Ectodermal cell (in vitro differentiated cells): ENCODE measurements around the gene SYCE1L.

ENCODE experiments used
- H3K27ac ChIP-seq: 2 replicates; pipeline ENCODE4 v1.7.0; 2013; ENCODE audit warnings: mild to moderate bottlenecking, low read depth, low read length; ENCODE audit not compliant: insufficient read depth, poor library complexity, severe bottlenecking
- H3K27me3 ChIP-seq: 2 replicates; pipeline ENCODE4 v1.7.0; 2013; ENCODE audit warnings: mild to moderate bottlenecking, low read length; ENCODE audit not compliant: insufficient read depth, control insufficient read depth, poor library complexity, severe bottlenecking
- H3K36me3 ChIP-seq: one replicate; pipeline ENCODE4 v1.7.0; 2013; ENCODE audit warnings: low read length; ENCODE audit not compliant: control insufficient read depth, insufficient read depth
- H3K4me1 ChIP-seq: one replicate; pipeline ENCODE4 v1.7.0; 2013; ENCODE audit warnings: low read length; ENCODE audit not compliant: control insufficient read depth, insufficient read depth
- H3K4me3 ChIP-seq: 2 replicates; pipeline ENCODE4 v1.7.0; 2013; ENCODE audit warnings: low read depth, low read length, control low read depth; ENCODE audit not compliant: insufficient read depth
- H3K9me3 ChIP-seq: 2 replicates; pipeline ENCODE4 v1.7.0; 2013; ENCODE audit warnings: mild to moderate bottlenecking, low read length, moderate library complexity; ENCODE audit not compliant: control insufficient read depth
- WGBS, 2 experiments: methylation state at CpG; one replicate each; pipeline ENCODE4 v1.1.7; 2013; ENCODE audit warnings: missing lambda C conversion rate in 2 of 2; 5-methylcytosine and 5-hydroxymethylcytosine counted together

SYCE1L gene

DNA sequence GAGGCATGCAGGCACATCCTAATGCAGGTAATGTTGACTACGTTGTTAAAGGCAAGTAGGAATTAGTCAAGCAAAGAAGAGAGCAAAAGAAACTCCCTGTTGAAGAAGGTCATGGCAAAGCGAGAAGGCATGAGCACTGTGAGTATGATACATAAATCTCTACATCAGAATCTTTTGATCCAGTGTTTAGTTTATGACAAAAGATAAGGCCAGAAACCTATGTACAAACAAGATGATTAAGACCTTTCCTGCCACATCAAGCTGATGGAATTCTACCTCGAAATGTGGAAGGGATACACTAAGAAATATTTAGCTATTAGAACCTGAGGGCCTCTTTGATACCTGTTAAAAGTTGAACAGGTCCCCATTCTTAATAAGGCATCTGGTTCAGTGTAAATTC is 20.2 kb downstream of the SYCE1L start:
- Histone ChIP-seq H3K9me3 (no peaks in the 10 kb centered on the region), H3K27ac (no peak overlapping the region), H3K27me3 (no peaks in the 10 kb centered on the region), H3K36me3 (no peaks in the 10 kb centered on the region), H3K4me1 (no peaks in the 10 kb centered on the region), H3K4me3 (no peak overlapping the region)
- WGBS, 2 experiments = 93 to 95% methylated on average over 3 of the region's 3 CpGs

GRCh38 chr16:77220427-77220826 is 21.2 kb downstream of the SYCE1L start:
- H3K9me3 ChIP-seq = no peaks in the 10 kb centered on the region
- H3K27me3 ChIP-seq = no peaks in the 10 kb centered on the region
- no peaks in the 10 kb centered on the region for H3K36me3 ChIP-seq
- H3K4me3 ChIP-seq = no peak overlapping the region
- H3K4me1 ChIP-seq = no peaks in the 10 kb centered on the region
- WGBS, 2 experiments = 26 to 36% methylated on average over 3 of the region's 3 CpGs
- H3K27ac ChIP-seq = no peak overlapping the region

DNA sequence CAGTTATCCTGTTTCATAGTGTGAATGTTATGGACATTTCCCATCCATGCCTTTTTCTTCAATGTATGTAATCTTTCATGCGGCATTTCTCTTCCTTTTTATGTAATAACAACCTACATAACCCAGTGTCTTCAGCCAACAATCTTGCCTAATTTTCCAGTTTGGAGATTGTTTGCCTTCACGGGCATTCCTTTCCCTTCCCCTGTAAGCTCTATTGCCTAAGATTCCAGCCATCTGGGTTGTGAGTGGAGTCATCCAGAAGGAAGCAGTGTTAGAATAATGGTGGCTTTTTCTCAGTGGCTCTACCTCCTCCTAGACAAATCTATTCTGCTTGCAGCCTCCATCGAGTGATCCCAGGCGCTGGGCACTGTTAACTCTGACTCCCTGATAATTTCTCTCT is 22.3 kb downstream of the SYCE1L start:
- Histone ChIP-seq H3K9me3 (no peaks in the 10 kb centered on the region), H3K27ac (no peak overlapping the region), H3K36me3 (no peaks in the 10 kb centered on the region), H3K27me3 (no peaks in the 10 kb centered on the region), H3K4me1 (no peaks in the 10 kb centered on the region), H3K4me3 (no peak overlapping the region)
- WGBS, 2 experiments = 82 to 98% methylated on average over 4 of the region's 4 CpGs

DNA sequence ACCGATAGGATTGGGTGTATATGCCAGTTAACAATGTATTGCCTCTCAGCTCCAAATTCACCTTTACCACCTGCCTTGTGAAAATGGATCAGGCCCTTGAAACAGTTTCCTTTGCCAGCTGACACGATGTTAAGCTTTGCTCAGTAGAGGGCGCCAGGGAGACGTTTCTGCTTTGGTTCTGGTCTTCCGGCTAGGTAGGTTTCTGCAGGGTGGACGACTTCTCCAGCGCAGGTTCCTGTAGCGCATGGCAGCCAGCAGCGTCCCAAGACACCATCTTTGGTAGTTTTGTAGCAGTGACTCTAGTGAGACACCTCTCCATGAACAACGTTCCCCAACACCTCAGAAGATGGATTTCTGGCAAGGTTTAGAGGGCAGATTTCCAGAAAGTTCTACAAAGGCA is 24.0 kb downstream of the SYCE1L start:
- H3K9me3 ChIP-seq = no peaks in the 10 kb centered on the region
- H3K27ac ChIP-seq = no peak overlapping the region
- no peaks in the 10 kb centered on the region for H3K36me3 ChIP-seq
- 64 to 68% methylated on average over 10 of the region's 10 CpGs for WGBS, 2 experiments
- H3K4me3 ChIP-seq = no peak overlapping the region
- H3K27me3 ChIP-seq = no peaks in the 10 kb centered on the region
- no peaks in the 10 kb centered on the region for H3K4me1 ChIP-seq

DNA sequence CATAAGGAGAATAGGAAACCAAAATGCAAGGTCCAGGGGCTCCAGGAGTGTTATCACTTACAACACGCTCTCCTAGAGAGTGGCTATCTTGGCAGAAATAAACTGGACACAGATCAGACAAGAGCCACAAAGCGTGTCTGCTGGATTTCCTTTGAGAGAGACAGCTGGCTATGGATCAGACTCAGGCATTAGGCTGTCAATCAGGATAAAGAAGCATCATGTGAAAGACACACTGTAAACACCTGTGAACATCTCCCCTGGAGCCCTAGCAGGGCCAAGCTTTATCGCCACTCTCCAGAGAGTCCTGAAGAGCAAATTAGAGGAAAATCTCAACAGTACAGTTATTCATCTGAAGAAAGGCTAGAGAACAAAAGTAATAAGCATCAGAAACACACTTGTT is 26.0 kb downstream of the SYCE1L start:
- Histone ChIP-seq H3K27me3 (no peaks in the 10 kb centered on the region), H3K36me3 (no peaks in the 10 kb centered on the region), H3K4me1 (no peaks in the 10 kb centered on the region), H3K27ac (no peak overlapping the region), H3K4me3 (no peak overlapping the region), H3K9me3 (no peaks in the 10 kb centered on the region)
- 97 to 98% methylated on average over 3 of the region's 3 CpGs for WGBS, 2 experiments

DNA sequence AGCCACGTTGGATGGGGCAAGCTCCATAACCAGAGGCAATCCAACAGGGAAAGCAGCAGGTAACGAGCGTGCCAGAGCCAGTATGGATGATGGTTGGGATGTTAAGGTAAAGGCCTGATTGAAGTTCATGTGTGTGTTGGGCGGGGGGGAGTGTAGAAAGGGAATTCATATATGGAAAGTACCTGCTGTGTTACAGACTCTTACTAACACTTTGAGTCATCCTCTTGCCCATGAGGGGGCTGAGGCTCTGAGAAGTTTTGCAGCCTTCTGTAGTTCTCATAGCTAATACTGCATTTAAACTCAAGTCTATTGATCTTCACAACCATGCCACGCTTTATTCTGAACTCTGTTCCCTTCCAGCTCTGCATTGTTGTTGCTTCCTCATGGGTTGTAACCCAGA is 28.5 kb downstream of the SYCE1L start:
- no peaks in the 10 kb centered on the region for H3K27me3 ChIP-seq
- H3K27ac ChIP-seq = no peak overlapping the region
- no peaks in the 10 kb centered on the region for H3K9me3 ChIP-seq
- no peak overlapping the region for H3K4me3 ChIP-seq
- 90 to 93% methylated on average over 5 of the region's 5 CpGs for WGBS, 2 experiments
- no peaks in the 10 kb centered on the region for H3K36me3 ChIP-seq
- no peaks in the 10 kb centered on the region for H3K4me1 ChIP-seq

DNA sequence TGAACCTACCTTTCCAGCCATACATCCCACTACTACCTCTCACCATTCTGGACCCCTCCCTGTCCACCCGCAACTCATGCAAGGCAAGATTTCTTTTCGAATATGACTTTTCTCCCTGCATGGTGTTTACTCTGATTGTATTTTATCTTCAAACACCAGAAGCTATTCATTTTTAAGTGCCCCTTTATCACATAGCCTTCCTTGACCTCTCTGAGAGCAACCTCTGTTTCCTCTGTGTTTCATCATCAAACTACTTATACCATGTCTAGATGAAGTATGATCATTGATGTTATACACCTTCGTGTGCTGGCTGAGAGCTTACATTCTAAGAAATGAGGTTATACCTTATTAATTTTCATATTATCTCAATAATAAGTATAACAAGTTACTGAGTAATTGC is 31.8 kb downstream of the SYCE1L start:
- H3K4me3 ChIP-seq = no peak overlapping the region
- H3K9me3 ChIP-seq = no peaks in the 10 kb centered on the region
- H3K27me3 ChIP-seq = no peaks in the 10 kb centered on the region
- no peaks in the 10 kb centered on the region for H3K36me3 ChIP-seq
- no peaks in the 10 kb centered on the region for H3K4me1 ChIP-seq
- WGBS, 2 experiments = 94 to 95% methylated on average over 2 of the region's 3 CpGs
- H3K27ac ChIP-seq = no peak overlapping the region

DNA sequence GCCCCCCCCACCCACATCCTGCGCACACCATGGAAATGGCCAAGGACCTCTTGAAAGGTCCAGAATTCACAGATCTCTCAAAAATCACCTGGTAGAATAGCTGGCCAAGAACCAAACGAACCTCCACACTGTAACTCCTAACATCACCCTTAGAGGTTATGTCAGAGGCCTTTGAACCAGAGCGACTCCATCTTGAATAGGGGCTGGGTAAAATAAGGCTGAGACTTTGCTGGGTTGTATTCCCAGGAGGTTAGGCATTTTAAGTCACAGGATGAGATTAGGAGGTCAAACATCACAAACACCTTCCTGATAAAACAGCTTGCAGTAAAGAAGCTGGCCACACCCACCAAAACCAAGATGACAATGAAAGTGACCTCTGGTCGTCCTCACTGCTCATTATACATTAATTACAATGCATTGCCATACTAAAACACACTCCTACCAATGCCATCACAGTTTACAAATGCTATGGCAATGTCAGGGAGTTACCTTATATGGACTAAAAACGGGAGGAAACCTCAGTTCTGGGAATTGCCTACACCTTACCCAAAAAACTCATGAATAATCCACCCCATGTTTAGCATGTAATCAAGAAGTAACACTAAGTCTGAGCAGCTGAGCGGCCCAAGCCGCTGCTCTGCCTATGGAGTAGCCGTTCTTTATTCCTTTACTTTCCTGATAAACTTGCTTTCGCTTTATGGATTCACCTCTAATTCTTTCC is 34.8 kb downstream of the SYCE1L start:
- no peaks in the 10 kb centered on the region for H3K4me1 ChIP-seq
- H3K36me3 ChIP-seq = no peaks in the 10 kb centered on the region
- WGBS, 2 experiments = 87 to 94% methylated on average over 9 of the region's 9 CpGs
- peaks cover 6% of the 10 kb centered on the region for H3K27me3 ChIP-seq
- H3K4me3 ChIP-seq = no peak overlapping the region
- no peaks in the 10 kb centered on the region for H3K9me3 ChIP-seq
- no peak overlapping the region for H3K27ac ChIP-seq

DNA sequence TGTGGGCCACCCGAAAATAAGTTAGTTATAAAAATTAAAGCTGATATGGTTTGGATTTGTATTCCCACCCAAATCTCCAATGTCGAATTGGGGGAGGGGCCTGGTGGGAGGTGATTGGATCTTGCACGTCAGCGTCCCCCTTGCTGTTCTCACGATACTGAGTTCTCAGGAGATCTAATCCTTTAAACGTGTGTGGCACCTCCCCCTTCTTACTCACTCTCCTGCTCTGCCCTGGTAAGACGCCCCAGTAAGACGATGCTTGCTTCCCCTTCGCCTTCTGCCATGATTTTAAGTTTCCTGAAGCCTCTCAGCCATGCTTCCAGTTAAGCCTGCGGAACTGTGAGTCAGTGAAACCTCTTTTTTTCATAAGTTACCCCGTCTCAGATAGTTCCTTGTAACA is 35.4 kb downstream of the SYCE1L start:
- Histone ChIP-seq H3K27me3 (peaks cover 6% of the 10 kb centered on the region), H3K9me3 (no peaks in the 10 kb centered on the region), H3K4me1 (no peaks in the 10 kb centered on the region), H3K36me3 (no peaks in the 10 kb centered on the region), H3K4me3 (no peak overlapping the region), H3K27ac (no peak overlapping the region)
- WGBS, 2 experiments = 62 to 68% methylated on average over 11 of the region's 11 CpGs

- no peak overlapping the region for H3K27ac ChIP-seq
- no peaks in the 10 kb centered on the region for H3K9me3 ChIP-seq
- peaks cover 6% of the 10 kb centered on the region for H3K27me3 ChIP-seq
- WGBS, 2 experiments = 5 to 7% methylated on average over 21 of the region's 21 CpGs
- no peak overlapping the region for H3K4me3 ChIP-seq
- no peaks in the 10 kb centered on the region for H3K4me1 ChIP-seq
- no peaks in the 10 kb centered on the region for H3K36me3 ChIP-seq
Measured at GRCh38 chr16:77236063-77236511, 36.9 kb downstream of the SYCE1L start.

GRCh38 chr16:77238593-77238992 is 39.4 kb downstream of the SYCE1L start:
- Histone ChIP-seq H3K9me3 (no peaks in the 10 kb centered on the region), H3K4me1 (no peaks in the 10 kb centered on the region), H3K4me3 (no peak overlapping the region), H3K27me3 (peaks cover 6% of the 10 kb centered on the region), H3K27ac (no peak overlapping the region), H3K36me3 (no peaks in the 10 kb centered on the region)
- WGBS, 2 experiments = 90 to 97% methylated on average over 5 of the region's 5 CpGs
